Activated B cell treated with CpG ODN at 0.5 μM for 24 hours (primary cell): ENCODE measurements around the gene SYT9. TPM values are rescaled to one million over a fixed set of nuclear protein-coding genes. Genes with fewer than 3 reads are reported as not detected.

ENCODE experiments used
- ATAC-seq: fragments of 200-7000 bp; cut with Tn5 transposase; one replicate; pipeline ENCODE4 v1.10.0; 2021; ENCODE audit warnings: low read depth, mild to moderate bottlenecking, moderate library complexity
- CTCF ChIA-PET: fragments of 350-600 bp; sonication (Branson Sonifier 250); formaldehyde crosslinking; loops from one replicate; lab custom pipeline; 2021; ENCODE audit warnings: antibody characterized with exemption; lab: Charles Lee
- POLR2A ChIA-PET: fragments of 350-600 bp; sonication (Branson Sonifier 250); formaldehyde crosslinking; loops from one replicate; lab custom pipeline; 2021; ENCODE audit warnings: antibody characterized with exemption; lab: Charles Lee
- DNase-seq: peaks from one replicate; pipeline ENCODE4 v3.0.0; 2022
- H3K27ac Mint-ChIP-seq: one replicate; pipeline ENCODE4 v1.8.0; 2020; ENCODE audit warnings: mixed read lengths
- H3K27me3 Mint-ChIP-seq: one replicate; pipeline ENCODE4 v1.8.0; 2021; ENCODE audit warnings: mixed read lengths
- H3K36me3 Mint-ChIP-seq: one replicate; pipeline ENCODE4 v1.8.0; 2021; ENCODE audit warnings: low read depth, mixed read lengths
- H3K4me1 Mint-ChIP-seq: one replicate; pipeline ENCODE4 v1.8.0; 2021; ENCODE audit warnings: mixed read lengths
- H3K4me3 Mint-ChIP-seq: one replicate; pipeline ENCODE4 v1.8.0; 2020; ENCODE audit warnings: mild to moderate bottlenecking, mixed read lengths
- H3K9me3 Mint-ChIP-seq: one replicate; pipeline ENCODE4 v1.8.0; 2020; ENCODE audit warnings: mixed read lengths
- CTCF ChIP-seq: fragments of 200-600 bp; IDR thresholded peaks from one replicate; pipeline ENCODE4 v1.8.0; 2022; ENCODE audit warnings: antibody characterized with exemption, mild to moderate bottlenecking
- intact Hi-C: fragments of 100-400 bp; cut with micrococcal nuclease; formaldehyde crosslinking; loops from one replicate; pipeline ENCODE4 v1.15.1; 2024
- total RNA-seq: library from RNA; stranded (reverse); gene quantifications from 2 replicates; pipeline ENCODE4 v1.2.3, GENCODE V29; 2022

Gene SYT9
- total RNA-seq, 1 donor from 2014 or later, result not detected

- ChIA-PET POLR2A (no interaction called here), CTCF (interaction anchor here (2.3 kb wide), 1 partner anchor 216 kb away, joined by 5 read pairs; no protein-coding TSS in a partner anchor)
- Mint-ChIP-seq H3K27me3 (no peaks in the 10 kb centered on the region), H3K9me3 (no peaks in the 10 kb centered on the region), H3K36me3 (peaks cover 2% of the 10 kb centered on the region), H3K4me1 (no peaks in the 10 kb centered on the region), H3K27ac (no peak overlapping the region), H3K4me3 (no peak overlapping the region)
- TF ChIP-seq CTCF, result no peak
- DNase-seq, result no peak
- no peak for ATAC-seq
- intact Hi-C loops, result no loop called here
These were observed 199.1 kb downstream of the SYT9 start for GRCh38 chr11:7450836-7451235.

- no peak for TF ChIP-seq CTCF
- no peak overlapping the region for H3K4me3 Mint-ChIP-seq
- ATAC-seq, result no peak
- intact Hi-C loops, result no loop called here
- no peaks in the 10 kb centered on the region for H3K27me3 Mint-ChIP-seq
- no peak overlapping the region for H3K27ac Mint-ChIP-seq
- DNase-seq, result no peak
- ChIA-PET CTCF (interaction anchor here (1.1 to 2.3 kb wide), 2 partner anchors 9 to 215 kb away, joined by 3 to 5 read pairs; no protein-coding TSS in a partner anchor), POLR2A (no interaction called here)
- H3K4me1 Mint-ChIP-seq, result no peaks in the 10 kb centered on the region
- no peaks in the 10 kb centered on the region for H3K9me3 Mint-ChIP-seq
- H3K36me3 Mint-ChIP-seq, result peaks cover 5% of the 10 kb centered on the region
These were observed 199.8 kb downstream of the SYT9 start for GRCh38 chr11:7451520-7451919.

GRCh38 chr11:7451952-7452494 lies 200.3 kb downstream of the SYT9 start:
- Mint-ChIP-seq H3K9me3 (no peaks in the 10 kb centered on the region), H3K27me3 (no peaks in the 10 kb centered on the region), H3K27ac (no peak overlapping the region), H3K4me1 (no peaks in the 10 kb centered on the region), H3K4me3 (no peak overlapping the region), H3K36me3 (peaks cover 10% of the 10 kb centered on the region)
- ATAC-seq, result no peak
- ChIA-PET POLR2A (no interaction called here), CTCF (interaction anchor here (1.1 to 2.3 kb wide), 2 partner anchors 10 to 214 kb away, joined by 3 to 5 read pairs; no protein-coding TSS in a partner anchor)
- DNase-seq, result no peak
- no peak for TF ChIP-seq CTCF
- intact Hi-C loops, result no loop called here

- no peak overlapping the region for H3K4me3 Mint-ChIP-seq
- no peak for TF ChIP-seq CTCF
- ChIA-PET POLR2A (no interaction called here), CTCF (no interaction called here)
- no peak for ATAC-seq
- intact Hi-C loops, result no loop called here
- no peak for DNase-seq
- H3K9me3 Mint-ChIP-seq, result no peaks in the 10 kb centered on the region
- no peaks in the 10 kb centered on the region for H3K4me1 Mint-ChIP-seq
- H3K27ac Mint-ChIP-seq, result no peak overlapping the region
- no peaks in the 10 kb centered on the region for H3K27me3 Mint-ChIP-seq
- peaks cover 27% of the 10 kb centered on the region for H3K36me3 Mint-ChIP-seq
These were observed 203.2 kb downstream of the SYT9 start for GRCh38 chr11:7454854-7455253.

GRCh38 chr11:7457211-7457610 lies 205.5 kb downstream of the SYT9 start:
- H3K27ac Mint-ChIP-seq, result no peak overlapping the region
- no peak for DNase-seq
- H3K27me3 Mint-ChIP-seq, result no peaks in the 10 kb centered on the region
- CTCF ChIA-PET, result no interaction called here
- H3K9me3 Mint-ChIP-seq, result no peaks in the 10 kb centered on the region
- POLR2A ChIA-PET, result no interaction called here
- no peak for ATAC-seq
- peaks cover 32% of the 10 kb centered on the region for H3K36me3 Mint-ChIP-seq
- TF ChIP-seq CTCF, result no peak
- no peak overlapping the region for H3K4me3 Mint-ChIP-seq
- intact Hi-C loops, result no loop called here
- no peaks in the 10 kb centered on the region for H3K4me1 Mint-ChIP-seq
